Non-pigmented ciliary epithelial cell (primary cell): ENCODE data around the gene BRD3.

Source experiments
- DNase-seq: peaks from one replicate; pipeline ENCODE4 v3.0.0-alpha.2; 2010; ENCODE audit warnings: low read depth

Gene BRD3

GRCh38 chr9:134054891-134055811 is 12.7 kb downstream of the BRD3 start:
- no peak for DNase-seq

GRCh38 chr9:134053941-134054761 is 13.7 kb downstream of the BRD3 start:
- DNase-seq = no peak

GRCh38 chr9:134053401-134053871 is 14.4 kb downstream of the BRD3 start:
- no peak for DNase-seq

- no peak for DNase-seq
These were observed 14.9 kb downstream of the BRD3 start for GRCh38 chr9:134052941-134053340.

- no peak for DNase-seq
These were observed 15.3 kb downstream of the BRD3 start for GRCh38 chr9:134052491-134052890.

- DNase-seq = no peak
These were observed 16.5 kb downstream of the BRD3 start for GRCh38 chr9:134051319-134051718.

GRCh38 chr9:134050726-134051125 is 17.1 kb downstream of the BRD3 start:
- no peak for DNase-seq

GRCh38 chr9:134049772-134050588 is 17.8 kb downstream of the BRD3 start:
- DNase-seq = no peak

GRCh38 chr9:134049236-134049635 is 18.6 kb downstream of the BRD3 start:
- DNase-seq = no peak

GRCh38 chr9:134048582-134048968 is 19.3 kb downstream of the BRD3 start:
- DNase-seq = no peak

GRCh38 chr9:134047868-134048581 is 19.8 kb downstream of the BRD3 start:
- DNase-seq = no peak

- DNase-seq = no peak
These were observed 20.7 kb downstream of the BRD3 start for GRCh38 chr9:134046894-134047681.

GRCh38 chr9:134045841-134046544 is 21.8 kb downstream of the BRD3 start:
- no peak for DNase-seq

GRCh38 chr9:134044944-134045343 is 22.9 kb downstream of the BRD3 start:
- DNase-seq = no peak

- DNase-seq = no peak
These were observed 24.3 kb downstream of the BRD3 start for GRCh38 chr9:134043531-134043988.

GRCh38 chr9:134041649-134041962 is 26.2 kb downstream of the BRD3 start:
- no peak for DNase-seq

- no peak for DNase-seq
These were observed 26.8 kb downstream of the BRD3 start for GRCh38 chr9:134040781-134041648.

- no peak for DNase-seq
These were observed 27.7 kb downstream of the BRD3 start for GRCh38 chr9:134040176-134040565.
